ENCODE data around the gene SMG6.
"Not testable (repeated sequence)": the region's sequence is repeated elsewhere in the genome, so short reads cannot be mapped to it uniquely, and the experiment has no call there.

SMG6 gene

DNA sequence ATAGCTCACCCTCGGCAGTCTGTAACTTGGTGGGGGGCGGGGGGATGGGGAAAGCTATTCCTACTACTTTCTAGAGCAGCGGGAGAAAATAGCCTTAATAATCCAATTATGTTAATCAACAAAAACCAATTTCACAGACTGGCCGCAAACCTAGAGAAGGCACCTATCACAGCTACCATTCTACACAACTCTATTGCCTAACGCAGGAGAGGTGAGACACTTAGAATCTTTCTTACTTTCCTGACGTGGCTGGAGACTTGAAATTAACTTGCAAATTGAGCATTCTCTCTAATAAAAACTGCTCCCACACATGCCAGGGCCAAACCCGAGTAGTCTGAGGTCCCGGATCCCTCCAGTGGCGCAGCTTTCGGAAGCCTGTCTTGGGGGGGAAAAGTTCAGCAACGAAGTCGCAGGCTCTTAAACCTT, 794 bp downstream of the SMG6 start:
- peak in 1 of 2 donors; percentile 23 for DNase-seq

DNA sequence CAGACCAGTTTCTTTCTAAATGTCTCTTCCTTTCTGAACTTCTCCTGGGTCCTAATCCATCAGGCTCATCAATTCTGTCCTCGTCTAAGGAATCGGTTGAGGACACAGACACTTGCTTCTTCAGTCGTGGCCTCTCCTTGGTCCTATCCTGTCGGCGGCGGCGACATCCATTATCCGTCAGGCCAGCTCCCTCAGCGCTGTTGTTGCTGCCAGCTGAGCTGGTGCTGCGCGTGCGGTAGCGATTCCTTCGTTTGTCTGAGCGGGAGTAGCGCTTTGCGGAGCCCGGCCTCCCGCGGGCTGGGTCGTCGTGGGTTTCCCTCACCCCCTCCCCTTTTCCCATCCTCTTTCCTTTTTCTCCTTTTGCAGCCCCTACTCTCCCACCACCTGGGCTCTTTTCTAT, 3.8 kb downstream of the SMG6 start:
- DNase-seq = no peak

DNA sequence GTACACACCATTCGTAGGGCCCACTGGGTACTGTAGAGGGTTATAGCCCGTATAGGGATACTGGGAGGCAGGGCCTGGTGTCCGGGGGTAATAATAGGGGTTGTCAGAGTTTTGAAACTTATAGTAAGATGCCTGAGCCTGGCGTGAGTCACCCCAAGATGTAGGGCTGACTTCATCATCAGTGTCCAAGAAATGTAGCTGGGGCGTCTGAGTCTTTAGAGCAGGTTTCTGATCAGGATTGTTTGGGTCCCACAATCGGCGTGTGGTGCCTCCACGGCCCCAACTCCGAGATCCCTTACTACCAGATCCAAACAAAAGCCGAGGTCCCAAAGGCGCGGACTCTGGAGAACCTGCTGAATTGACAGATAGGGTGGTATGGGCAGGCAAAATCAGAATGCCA, 4.4 kb downstream of the SMG6 start:
- no peak for DNase-seq

DNA sequence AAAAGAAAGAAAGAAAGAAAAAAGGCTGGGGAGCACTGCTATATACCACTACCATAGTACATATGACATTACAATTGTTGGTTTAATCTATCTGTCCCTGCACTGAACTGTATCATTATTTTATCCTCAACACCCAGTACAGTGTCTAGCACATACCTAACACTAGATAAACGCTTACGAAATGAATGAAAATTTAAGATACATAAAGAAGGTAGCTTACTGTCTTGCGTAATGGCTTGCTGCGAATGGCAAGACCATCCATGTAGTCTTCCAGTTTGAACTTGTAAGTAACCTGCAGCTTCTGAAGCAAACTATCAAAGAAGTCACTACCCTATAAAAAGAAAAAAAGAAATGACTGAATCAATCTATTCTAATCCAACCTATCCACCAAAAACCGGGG, 6.6 kb downstream of the SMG6 start:
- no peak for DNase-seq

DNA sequence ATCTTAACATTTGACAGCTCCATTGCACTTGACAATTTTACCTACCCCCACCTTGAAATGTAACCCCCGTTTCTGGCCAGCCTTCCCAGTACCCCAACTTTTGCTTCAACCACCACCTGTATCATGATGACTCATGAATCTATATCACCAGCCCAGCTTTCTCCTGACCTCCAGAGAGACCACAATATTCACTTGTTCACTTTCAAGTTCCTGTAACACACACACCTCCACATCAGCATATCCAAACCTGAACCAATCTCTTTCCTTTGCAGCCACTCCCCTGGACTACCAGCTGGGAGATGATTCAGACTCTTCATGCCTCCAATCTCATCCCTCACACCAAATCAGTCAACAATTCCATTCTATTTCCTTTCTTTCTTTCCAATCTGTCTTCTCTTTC, 8.0 kb downstream of the SMG6 start:
- peak in 1 of 2 donors; percentile 14 for DNase-seq

GRCh38 chr17:2292100-2292499, 11.5 kb downstream of the SMG6 start:
- DNase-seq = no peak

- no peak for DNase-seq
These were observed 13.6 kb downstream of the SMG6 start for GRCh38 chr17:2289878-2290478.

GRCh38 chr17:2283302-2283701, 20.3 kb downstream of the SMG6 start:
- DNase-seq = no peak

GRCh38 chr17:2282297-2282873, 21.2 kb downstream of the SMG6 start:
- DNase-seq = no peak

DNA sequence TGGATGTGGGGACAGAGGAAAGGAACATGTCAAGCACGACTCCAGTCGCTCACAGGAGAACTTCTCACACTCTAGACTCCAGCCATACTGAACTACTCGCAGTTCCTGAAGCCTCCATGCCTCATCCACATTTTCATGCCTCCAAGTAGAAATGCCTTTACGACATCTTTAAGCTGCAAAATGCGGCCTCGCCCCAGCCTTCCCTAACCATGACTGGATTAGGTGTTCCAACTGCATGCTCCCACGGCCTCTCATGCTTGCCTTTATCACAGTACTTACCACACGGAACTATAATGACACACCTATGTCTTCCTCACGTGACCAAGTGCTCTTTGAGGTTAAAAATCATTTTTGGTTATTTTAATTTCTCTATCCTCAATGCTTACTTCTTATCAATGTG, 23.9 kb downstream of the SMG6 start:
- no peak for DNase-seq

DNA sequence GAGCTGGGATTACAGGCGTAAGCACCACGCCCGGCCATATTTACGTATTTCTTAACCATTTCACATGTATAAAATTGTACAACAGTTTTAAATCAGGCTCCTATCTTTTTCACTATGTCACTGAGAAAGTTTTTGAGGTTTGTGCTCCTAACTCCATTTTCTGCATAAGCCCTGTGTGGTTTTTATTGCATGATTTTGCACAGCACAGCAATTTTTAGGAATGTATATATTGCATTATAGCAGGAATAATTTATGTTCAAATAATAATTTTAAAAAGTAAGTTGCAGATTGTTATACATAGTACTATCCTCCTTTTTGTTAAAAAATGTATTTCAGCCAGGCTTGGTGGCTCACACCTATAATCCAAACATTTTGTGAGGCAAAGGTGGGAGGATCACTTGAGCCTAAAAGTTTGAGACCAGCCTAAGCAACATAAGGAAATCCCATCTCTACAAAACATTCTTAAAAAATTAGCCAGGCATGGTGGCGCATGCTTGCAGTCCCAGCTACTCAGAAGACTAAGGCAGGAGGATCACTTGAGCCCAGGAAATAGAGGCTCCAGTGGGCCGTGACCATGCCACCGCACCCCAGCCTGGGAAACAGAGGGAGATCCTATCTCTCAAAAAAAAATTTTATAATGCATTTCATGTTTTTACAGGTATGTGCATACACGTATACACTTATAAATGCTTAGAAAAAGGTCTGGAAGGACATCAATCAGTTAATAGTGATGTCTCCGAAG, 26.0 kb downstream of the SMG6 start:
- DNase-seq = no peak

- no peak for DNase-seq
These were observed 27.9 kb downstream of the SMG6 start for GRCh38 chr17:2275722-2276121.

GRCh38 chr17:2274414-2274813, 29.2 kb downstream of the SMG6 start:
- DNase-seq = no peak

DNA sequence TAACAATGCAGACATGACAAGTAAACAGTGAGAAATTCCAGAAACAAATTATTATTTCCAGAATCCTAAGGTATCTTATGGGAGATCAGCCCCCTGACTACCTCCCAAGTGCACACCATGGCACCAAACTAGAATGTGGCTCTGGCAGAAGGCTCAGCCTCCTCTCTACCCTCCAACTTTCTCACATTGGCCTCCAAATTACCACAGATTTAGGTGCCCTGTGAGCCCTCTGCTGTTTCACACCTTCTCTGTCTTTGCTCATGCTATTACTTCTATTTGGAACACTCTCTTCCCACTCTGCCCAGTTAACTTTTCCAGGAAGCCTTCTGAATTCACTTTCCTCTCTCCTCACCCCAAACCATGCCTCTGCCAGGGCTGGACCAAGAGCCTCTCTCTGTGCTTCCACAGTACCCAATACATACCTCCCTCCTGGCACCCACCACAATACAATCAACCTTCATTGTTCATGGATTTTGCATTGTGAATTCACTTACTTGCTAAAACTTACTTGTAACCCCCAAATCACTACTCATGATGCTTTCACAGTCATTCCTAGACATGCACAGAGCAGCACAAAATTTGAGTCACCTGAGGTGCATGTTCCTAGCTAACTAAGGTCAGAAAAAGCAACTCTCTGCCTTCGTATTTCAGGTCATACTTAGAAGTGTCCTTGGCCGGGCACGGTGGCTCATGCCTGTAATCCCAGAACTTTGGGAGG, 31.4 kb downstream of the SMG6 start:
- no peak for DNase-seq

- DNase-seq = no peak
These were observed 36.2 kb downstream of the SMG6 start for GRCh38 chr17:2267354-2267753.

DNA sequence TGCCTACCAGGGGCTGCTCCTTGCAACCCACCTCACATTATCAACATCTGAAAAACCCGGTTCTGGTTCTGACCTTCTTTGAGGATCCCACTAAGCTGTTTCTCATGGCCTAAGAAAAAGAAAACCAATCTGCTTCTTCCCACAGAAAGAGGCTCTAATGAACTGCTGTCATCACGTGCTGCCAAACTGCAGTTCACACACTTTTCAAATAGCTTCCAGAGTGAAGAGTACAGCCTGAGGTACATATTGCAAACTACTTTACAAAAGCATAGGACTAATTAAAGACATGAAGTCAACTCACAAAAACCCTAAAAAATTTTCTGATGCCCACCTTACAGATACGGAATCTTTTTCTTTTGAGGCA, 36.7 kb downstream of the SMG6 start:
- no peak for DNase-seq

GRCh38 chr17:2266045-2266864, 37.3 kb downstream of the SMG6 start:
- peak; percentile 72 to 81 for DNase-seq

DNA sequence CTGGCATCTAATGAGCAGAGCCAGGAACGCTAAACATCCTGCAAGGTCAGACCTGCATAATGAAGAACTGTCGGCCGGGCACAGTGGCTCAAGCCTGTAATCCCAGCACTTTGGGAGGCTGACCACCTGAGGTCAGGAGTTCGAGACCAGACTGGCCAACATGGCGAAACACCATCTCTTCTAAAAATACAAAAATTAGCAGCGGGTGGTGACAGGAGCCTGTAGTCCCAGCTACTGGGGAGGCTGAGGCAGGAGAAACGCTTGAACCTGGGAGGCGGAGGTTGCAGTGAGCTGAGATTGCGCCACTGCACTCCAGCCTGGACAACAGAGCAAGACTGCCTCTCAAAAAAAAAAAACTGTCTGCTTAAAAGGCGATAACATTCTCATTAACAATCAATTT, 38.4 kb downstream of the SMG6 start:
- not testable (repeated sequence) for DNase-seq

GRCh38 chr17:2264067-2264860, 39.3 kb downstream of the SMG6 start:
- no peak for DNase-seq

GRCh38 chr17:2263183-2264066, 40.2 kb downstream of the SMG6 start:
- no peak for DNase-seq

GRCh38 chr17:2262135-2262587, 41.4 kb downstream of the SMG6 start:
- DNase-seq = no peak
